GM18508 (cell line): ENCODE results near the gene TMEM145.

Source experiments
- ATAC-seq: cut with Tn5 transposase; IDR thresholded peaks from one replicate; pipeline ENCODE4 v1.9.1; 2021; ENCODE audit warnings: moderate number of reproducible peaks; ENCODE audit not compliant: insufficient read depth, unreplicated experiment

Gene TMEM145

DNA sequence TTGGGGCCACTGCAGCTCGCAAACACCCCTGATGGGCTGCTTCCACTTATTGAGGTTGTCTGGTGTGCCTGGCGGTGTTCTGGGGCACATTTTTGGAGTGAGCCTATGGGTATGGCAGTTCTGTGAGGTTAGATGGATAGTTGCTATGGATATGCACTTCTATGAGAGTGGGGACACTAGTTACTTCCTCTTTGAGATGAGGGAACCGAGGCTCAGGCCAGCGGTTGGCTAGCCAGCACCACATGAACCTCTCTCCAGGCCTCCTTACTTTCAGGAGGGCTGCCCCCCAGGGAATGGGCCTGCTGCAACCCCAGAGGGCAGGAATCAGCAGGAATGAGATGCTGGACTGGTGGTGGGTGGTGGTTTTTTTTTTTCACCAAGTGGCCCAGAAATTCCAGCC, 24.7 kb upstream of the TMEM145 start:
- ATAC-seq: no peak

DNA sequence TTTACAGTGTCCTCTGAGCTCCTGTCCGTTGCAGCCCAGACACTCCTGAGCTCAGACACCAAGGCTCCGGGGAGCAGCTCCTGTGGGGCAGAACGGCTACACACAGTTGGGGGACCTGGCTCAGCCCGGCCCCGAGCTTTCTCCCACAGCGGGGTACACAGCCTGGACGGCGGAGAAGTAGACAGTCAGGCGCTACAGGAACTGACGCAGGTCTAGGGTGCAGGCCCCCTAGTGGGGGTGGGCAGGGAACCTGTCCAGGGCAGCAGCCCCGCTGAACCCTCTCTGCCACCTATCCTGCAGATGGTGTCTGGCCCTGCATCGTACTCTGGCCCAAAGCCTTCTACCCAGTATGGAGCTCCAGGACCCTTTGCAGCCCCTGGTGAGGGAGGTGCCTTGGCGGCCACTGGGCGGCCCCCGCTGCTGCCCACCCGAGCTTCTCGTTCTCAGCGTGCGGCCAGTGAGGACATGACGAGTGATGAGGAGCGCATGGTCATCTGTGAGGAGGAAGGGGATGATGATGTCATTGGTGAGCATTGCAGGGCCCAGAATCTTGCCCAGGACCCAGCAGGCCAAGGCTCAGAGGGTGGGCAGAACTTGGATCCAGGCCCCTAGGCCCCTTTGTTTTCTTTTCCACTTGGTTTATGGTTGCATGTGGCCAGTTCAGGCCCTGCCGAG, 24.1 kb upstream of the TMEM145 start:
- no peak for ATAC-seq

DNA sequence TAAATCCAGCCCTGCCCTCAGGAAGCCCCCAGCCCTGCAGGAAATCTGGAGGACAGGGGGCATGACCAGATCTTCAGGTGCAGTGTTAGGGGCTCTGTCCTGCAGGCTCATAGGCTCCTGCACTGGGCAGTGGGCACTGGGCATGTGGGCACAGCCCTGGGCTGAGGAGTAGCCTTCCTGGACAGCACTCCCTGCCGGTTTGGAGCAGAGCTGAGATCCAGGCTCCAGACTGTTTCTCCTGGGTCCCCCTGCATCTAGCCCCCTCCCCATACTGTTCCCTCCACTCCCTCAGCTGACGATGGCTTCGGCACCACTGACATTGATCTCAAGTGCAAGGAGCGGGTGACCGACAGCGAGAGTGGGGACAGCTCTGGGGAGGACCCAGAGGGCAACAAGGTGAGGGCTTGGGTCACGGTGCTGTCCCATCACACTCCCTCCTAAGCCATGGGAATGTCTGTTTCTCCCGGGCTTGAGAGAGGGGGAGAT, 23.5 kb upstream of the TMEM145 start:
- ATAC-seq: no peak

DNA sequence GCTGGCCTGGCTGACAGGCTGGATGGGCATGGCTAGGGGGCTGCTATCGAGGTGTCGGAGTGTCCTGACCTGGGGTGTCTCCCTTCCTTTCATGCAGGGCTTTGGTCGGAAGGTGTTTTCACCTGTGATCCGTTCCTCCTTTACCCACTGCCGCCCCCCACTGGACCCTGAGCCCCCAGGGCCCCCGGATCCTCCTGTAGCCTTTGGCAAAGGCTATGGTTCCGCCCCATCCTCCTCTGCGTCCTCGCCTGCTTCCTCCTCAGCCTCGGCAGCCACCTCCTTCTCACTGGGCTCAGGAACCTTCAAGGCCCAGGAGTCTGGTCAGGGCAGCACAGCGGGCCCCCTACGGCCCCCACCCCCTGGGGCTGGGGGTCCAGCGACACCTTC, 23.0 kb upstream of the TMEM145 start:
- ATAC-seq: no peak

GRCh38 chr19:42290523-42291434, 22.3 kb upstream of the TMEM145 start:
- no peak for ATAC-seq

- ATAC-seq: no peak
These were observed 21.7 kb upstream of the TMEM145 start for GRCh38 chr19:42291435-42291810.

- no peak for ATAC-seq
These were observed 20.8 kb upstream of the TMEM145 start for GRCh38 chr19:42292042-42292960.

DNA sequence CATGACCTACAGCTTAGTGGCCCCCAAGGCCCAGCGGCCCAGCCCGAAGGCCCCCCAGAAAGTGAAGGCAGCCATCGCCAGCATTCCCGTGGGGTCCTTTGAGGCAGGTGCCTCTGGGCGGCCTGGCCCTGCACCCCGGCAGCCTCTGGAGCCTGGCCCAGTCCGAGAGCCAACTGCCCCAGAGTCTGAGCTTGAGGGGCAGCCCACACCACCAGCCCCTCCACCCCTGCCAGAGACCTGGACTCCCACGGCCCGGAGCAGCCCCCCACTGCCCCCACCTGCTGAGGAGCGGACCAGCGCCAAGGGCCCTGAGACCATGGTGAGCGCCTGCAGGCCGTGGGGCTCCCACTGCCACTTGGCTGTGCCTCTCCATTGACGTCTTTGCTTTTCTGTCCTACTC, 20.1 kb upstream of the TMEM145 start:
- no peak for ATAC-seq

GRCh38 chr19:42293540-42293939, 19.6 kb upstream of the TMEM145 start:
- ATAC-seq: no peak

DNA sequence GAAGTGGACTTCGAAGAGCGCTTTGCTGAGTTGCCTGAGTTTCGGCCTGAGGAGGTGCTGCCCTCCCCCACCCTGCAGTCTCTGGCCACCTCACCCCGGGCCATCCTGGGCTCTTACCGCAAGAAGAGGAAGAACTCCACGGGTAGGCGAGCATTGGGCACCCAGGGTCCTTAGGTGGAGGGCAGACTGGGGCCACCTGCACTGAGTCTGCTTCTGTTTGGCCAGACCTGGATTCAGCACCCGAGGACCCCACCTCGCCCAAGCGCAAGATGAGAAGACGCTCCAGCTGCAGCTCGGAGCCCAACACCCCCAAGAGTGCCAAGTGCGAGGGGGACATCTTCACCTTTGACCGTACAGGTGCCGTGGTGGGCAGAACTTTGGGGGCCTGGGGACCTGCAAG, 19.2 kb upstream of the TMEM145 start:
- ATAC-seq: no peak

DNA sequence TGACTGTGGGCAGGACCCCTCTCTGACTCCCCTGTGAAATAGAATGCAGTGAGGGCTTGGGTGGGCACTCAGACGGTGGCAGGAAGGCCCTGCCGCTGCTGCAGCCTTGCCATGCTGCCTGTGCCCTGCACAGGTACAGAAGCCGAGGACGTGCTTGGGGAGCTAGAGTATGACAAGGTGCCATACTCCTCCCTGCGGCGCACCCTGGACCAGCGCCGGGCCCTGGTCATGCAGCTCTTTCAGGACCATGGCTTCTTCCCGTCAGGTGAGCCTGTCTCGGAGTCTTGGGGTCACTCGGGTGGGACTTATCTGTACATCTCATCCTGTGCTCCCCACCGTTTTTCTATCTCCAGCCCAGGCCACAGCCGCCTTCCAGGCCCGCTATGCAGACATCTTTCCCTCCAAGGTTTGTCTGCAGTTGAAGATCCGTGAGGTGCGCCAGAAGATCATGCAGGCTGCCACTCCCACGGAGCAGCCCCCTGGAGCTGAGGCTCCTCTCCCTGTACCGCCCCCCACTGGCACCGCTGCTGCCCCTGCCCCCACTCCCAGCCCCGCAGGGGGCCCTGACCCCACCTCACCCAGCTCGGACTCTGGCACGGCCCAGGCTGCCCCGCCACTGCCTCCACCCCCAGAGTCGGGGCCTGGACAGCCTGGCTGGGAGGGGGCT, 18.5 kb upstream of the TMEM145 start:
- ATAC-seq: no peak

DNA sequence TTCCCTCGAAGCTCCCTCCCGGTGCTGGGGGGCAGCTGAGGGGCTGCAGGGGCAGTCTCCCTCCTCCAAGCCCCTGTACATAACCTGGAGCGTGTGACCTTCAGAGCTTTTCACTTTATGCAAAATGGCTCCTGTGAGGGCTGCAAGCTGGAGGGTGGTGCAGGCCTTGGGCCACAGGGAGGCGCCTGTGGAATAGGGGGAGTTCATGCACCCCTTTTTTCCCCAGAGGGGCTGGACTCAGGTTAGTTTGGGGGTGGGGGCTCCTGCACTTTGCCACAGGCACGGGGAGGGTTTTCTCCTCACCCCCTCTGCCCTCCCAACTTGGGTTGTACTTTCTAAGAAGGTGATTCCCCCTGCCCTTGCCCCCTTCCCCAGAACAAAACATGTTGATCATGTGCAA, 17.8 kb upstream of the TMEM145 start:
- ATAC-seq: no peak

- no peak for ATAC-seq
These were observed 17.1 kb upstream of the TMEM145 start for GRCh38 chr19:42295831-42296525.

DNA sequence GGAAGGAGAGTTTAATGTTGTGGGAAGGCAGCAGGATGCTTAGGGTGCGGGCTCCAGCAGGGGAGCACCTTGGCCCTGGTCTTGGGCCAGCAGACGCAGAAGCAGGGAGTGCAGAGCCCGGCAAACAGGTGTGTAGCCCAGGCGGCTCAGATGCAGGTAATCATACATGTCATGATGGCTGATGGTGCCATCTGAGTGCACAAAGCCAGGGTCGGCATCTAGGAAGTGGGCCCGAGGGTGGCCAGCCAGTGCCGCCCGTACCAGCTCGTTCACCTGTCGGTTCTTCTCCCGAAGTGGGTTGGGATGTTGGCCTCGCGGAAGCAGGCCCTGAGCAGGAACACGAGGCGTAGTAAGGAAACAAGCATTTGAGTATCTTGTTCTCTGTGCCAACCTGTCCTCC, 16.1 kb upstream of the TMEM145 start:
- ATAC-seq: no peak

GRCh38 chr19:42301646-42302203, 11.4 kb upstream of the TMEM145 start, which contains the start of gene PRR19:
TSS of gene PRR19 (plus strand) at chr19:42302132. CDS start at chr19:42309585, 7,453 bp downstream.
- no peak for ATAC-seq

GRCh38 chr19:42303101-42303464, 10.0 kb upstream of the TMEM145 start:
- no peak for ATAC-seq

DNA sequence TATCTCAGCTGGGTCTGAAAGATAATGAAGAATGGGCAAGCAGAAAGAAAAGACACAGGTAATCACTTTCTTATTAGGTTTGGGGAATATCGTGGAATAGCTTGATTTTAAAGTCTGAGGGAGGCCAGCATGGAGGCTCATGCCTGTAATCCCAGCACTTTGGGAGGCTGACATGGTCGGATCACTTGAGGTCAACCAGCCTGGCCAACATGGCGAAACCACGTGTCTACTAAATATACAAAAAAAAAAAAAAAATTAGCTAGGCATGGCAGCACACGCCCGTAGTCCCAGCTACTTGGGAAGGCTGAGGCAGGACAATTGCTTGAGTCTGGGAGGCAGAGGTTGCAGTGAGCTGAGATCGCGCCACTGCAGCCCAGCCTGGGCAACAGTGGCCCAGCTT, 9.2 kb upstream of the TMEM145 start:
- ATAC-seq: no peak

GRCh38 chr19:42306646-42307045, 6.5 kb upstream of the TMEM145 start:
- no peak for ATAC-seq

- ATAC-seq: no peak
These were observed 3.4 kb upstream of the TMEM145 start for GRCh38 chr19:42309686-42310085.
